Panc1 (cell line): ENCODE measurements around the gene S100B.

Source experiments
- CTCF ChIP-seq: fragments of 450-650 bp; IDR thresholded peaks from 2 replicates; pipeline ENCODE4 v1.5.1; 2017; ENCODE audit warnings: mild to moderate bottlenecking
- REST ChIP-seq, 2 experiments: IDR thresholded peaks; 2 replicates each; pipeline ENCODE4 v1.6.1; 2011 to 2012; ENCODE audit warnings: low read depth in 2 of 2, control low read depth in 1 of 2, low read length in 1 of 2, mild to moderate bottlenecking in 1 of 2, moderate library complexity in 1 of 2; ENCODE audit not compliant: insufficient read depth in 1 of 2

- no peak for TF ChIP-seq CTCF
- no peak for TF ChIP-seq REST (IDR thresholded peaks at IDR 0.05; ENCODE audit: insufficient read depth in 1 of 2, low read depth in 2 of 2, low read length in 1 of 2)
These were observed 34.3 kb downstream of the S100B start for GRCh38 chr21:46570631-46571030.
